Activated CD8-positive, alpha-beta memory T cell treated with anti-CD3 and anti-CD28 coated beads for 48 hours (primary cell): ENCODE results near the gene CCDC127.
"Not testable (repeated sequence)": the region's sequence is repeated elsewhere in the genome, so short reads cannot be mapped to it uniquely, and the experiment has no call there.

Source experiments
- DNase-seq, 3 experiments: peaks; one replicate each; pipeline ENCODE4 v3.0.0-alpha.2; 2020; ENCODE audit warnings: low read depth in 2 of 3, low spot score in 2 of 3

CCDC127 gene

GRCh38 chr5:234450-234849 lies 16.5 kb upstream of the CCDC127 start:
- DNase-seq: no peak

- DNase-seq: not testable (repeated sequence)
These were observed 15.5 kb upstream of the CCDC127 start for GRCh38 chr5:233426-233825.

- no peak for DNase-seq
These were observed 13.7 kb upstream of the CCDC127 start for GRCh38 chr5:231661-232060.

DNA sequence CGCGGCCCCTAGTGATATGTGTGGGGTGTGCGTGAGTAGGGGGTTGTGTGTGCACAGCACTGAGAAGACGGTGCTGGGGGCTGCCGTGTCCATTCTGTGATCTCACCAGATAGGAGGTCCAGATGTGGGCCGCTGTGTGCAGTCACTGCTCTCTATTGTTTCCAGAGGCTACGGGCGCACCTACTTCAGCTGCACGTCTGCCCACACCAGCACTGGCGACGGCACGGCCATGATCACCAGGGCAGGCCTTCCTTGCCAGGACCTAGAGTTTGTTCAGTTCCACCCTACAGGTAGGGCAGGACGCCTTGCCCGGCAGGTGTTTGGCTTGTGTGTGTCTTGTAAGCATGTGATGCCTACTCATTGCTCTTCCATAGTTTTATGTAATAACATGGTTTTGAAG lies 12.8 kb upstream of the CCDC127 start:
- DNase-seq: no peak

DNA sequence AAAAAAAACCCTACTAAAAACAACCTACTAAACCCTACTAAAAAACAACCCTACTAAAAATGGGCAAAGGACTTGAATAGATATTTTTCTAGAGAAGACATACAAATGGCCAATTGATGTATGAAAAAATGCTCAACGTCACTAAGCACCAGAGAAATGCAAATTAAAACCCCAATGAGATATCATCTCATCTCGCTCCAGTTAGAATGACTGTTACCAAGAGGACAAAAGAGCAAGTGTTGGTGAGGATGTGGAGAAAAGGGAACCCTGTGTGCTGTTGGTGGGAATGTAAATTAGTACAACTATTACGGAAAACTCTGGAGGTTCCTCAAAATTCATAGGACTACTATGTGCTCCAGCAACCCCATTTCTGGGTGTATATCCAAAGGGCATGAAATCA lies 10.9 kb upstream of the CCDC127 start:
- DNase-seq: no peak

DNA sequence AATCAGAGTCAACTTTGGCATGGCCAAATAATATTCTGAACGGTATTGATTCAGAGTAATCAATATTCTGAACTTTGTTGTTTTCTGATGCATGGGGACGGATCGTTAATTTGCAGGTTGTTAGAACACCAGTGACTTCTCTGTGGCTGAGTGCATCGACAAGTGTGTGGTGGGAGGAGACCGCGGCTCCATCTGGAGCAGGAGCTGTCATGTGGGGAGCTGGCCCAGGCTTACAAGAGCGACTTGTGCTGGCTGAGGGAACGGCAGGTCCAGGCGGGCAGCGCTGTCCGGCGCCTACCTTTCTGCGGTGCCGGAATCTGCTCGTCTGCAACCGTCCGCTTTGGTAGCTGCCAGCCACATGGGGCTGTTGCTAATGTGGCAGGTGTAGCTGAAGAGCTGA lies 9.4 kb upstream of the CCDC127 start:
- not testable (repeated sequence) for DNase-seq

DNA sequence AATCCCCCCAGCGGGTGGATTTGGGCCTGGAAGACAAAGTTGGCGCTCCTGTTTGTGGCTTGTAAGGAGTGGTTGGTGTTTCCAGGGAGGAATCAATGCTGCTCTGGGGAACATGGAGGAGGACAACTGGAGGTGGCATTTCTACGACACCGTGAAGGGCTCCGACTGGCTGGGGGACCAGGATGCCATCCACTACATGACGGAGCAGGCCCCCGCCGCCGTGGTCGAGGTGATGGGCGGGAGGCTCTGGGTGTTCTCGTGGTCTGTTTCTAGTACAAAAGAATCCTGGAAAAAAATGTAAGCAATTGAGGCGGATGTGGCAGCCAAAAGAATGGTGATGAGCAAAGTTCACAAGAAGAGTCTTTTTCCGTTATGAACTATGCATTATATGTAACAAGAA lies 7.4 kb upstream of the CCDC127 start:
- DNase-seq: no peak

- DNase-seq: no peak
These were observed 5.8 kb upstream of the CCDC127 start for GRCh38 chr5:223791-224190.

DNA sequence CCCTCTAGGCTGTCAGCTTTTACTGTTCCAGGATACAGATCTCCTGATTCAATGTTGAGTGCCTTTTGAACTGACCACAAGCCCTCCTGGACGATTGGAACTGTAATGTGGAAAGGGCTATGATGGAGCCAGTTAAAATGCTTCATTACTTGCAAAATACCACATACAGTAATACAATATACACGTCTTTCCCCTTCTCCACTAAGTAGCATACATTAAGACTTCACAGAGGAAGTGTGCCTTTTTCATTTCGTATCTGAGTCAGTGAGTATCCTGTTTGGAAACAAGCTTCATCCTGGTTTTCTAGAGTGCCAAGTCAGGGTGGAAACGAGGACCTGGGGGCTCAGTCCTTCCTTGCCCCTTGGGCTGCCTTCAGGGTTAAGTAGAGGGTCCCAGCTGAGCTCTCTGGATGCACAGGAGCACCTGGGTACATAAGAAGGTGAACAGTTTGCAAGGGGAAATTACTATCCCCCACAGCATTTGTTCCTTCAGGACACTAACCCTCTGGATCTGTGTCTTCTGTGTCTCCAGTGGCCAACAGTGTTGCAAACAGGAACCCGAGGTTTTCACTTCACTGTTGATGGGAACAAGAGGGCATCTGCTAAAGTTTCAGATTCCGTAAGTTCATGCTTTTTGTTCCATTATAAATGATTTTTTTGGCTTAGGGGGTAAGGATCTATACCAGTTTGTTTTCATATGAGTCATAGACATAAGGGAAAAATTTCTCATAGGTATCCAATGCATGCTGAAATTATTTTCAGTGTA lies 5.2 kb upstream of the CCDC127 start:
- not testable (repeated sequence) for DNase-seq

DNA sequence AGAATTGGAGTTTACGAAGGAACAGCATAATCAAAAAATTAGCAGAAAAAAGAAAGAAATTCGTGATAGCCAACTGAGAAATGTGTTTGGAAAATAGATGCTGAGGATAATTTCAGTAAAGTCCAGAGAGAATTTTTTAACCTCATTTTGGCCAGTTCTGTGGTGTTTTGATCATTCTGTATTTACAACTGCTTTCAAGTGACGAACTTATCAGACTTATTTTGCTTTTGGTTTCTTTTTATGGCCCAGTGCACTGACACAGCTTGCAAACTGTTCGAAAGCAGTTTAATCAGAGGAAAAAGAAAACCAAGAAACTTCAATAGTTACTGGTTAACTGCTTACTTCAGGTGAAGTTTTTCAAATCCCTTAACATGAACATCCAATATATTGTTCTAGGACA lies 2.0 kb upstream of the CCDC127 start:
- no peak for DNase-seq

DNA sequence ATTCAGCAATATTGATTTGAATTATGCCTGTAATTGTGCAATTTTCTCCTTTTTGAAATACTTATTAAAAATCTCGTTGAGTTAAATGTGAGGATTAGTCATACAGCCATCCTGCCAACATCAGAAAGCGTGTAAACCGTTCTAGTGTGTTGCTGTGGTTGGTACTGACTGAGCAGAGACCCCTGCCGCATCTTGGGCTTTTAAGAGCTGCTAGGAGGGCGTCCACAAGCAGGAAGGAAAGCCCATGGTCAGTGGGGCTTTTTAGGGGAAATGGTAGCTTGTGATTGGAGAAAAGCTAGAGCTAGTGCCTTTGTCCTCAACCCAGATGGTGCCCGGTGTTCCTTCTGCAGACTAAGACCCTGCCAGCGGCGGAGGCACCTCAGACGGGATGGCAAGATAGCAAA lies 1.5 kb upstream of the CCDC127 start:
- peak in 1 of 3 experiments; percentile 6 for DNase-seq

GRCh38 chr5:218457-219291 lies 721 bp upstream of the CCDC127 start:
- DNase-seq: peak in 2 of 3 experiments; percentile 10 to 23

GRCh38 chr5:216076-216475 lies 1.9 kb downstream of the CCDC127 start:
- not testable (repeated sequence) for DNase-seq

DNA sequence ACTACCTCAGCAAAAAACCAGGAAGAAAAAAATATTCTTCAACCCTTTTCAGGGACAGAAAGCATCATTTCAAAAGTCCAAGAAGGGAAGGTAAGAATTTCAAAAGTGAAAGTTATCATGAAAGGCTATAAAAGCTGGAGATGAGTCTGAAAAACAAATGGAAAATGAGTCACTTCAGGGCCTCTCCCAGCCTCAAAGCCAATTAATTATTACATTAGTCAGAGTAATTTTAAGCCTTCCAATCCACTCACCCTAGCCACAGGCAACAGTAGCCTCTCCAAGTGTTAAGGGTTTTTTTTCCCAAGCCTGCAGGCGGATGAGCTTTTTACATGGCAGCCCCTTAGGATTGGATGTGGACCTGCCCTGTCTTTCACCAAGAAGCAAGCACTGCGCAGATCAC lies 2.7 kb downstream of the CCDC127 start:
- DNase-seq: not testable (repeated sequence)

DNA sequence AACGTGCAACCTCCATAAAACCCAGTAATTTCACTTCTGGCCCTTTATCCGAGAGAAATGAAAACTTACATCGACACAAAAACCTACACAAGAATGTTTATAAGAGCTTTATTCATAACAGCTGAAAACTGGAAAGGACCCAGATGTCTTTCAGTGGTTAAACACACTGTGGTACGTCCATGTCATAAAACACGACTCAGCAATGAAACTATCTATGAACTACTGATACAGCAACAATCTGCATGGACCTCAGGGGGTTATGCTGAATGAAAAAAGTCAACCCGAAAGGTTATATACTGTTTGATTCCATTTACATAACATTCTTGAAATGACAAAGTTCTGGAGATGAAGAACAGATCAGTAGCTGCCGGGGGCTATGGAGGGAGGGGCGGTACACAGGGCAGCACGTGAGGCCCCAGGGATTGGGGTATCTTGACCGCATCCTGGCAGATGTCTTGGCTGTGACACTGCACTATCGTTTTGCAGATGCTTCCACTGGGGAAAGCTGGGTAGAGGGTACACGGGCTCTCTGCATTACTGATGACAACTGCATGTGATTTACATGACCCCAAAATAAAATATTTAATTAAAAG lies 4.1 kb downstream of the CCDC127 start:
- DNase-seq: no peak

- DNase-seq: no peak
These were observed 9.4 kb downstream of the CCDC127 start for GRCh38 chr5:208449-209114.

GRCh38 chr5:207599-207998 lies 10.4 kb downstream of the CCDC127 start:
- DNase-seq: no peak

- DNase-seq: no peak
These were observed 10.9 kb downstream of the CCDC127 start for GRCh38 chr5:206927-207536.

DNA sequence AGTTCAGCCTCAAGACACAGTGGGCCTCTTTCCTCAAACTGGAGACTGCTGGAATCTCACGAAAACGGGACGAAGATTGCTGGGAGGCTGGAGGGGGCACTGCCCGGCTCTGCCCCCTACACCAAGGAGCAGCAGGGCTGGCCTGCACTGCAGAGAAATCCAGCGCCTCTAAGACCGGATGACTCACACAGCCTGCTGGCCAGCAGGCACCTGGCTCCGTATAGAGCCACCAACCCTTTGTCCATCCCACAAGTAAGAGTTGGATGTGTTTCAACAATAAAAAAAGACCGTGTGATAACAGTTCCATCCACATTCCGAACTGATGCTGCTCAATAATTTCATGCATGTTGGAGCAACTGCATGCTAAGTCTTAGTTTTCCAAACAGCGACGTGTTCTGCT lies 11.5 kb downstream of the CCDC127 start:
- no peak for DNase-seq

DNA sequence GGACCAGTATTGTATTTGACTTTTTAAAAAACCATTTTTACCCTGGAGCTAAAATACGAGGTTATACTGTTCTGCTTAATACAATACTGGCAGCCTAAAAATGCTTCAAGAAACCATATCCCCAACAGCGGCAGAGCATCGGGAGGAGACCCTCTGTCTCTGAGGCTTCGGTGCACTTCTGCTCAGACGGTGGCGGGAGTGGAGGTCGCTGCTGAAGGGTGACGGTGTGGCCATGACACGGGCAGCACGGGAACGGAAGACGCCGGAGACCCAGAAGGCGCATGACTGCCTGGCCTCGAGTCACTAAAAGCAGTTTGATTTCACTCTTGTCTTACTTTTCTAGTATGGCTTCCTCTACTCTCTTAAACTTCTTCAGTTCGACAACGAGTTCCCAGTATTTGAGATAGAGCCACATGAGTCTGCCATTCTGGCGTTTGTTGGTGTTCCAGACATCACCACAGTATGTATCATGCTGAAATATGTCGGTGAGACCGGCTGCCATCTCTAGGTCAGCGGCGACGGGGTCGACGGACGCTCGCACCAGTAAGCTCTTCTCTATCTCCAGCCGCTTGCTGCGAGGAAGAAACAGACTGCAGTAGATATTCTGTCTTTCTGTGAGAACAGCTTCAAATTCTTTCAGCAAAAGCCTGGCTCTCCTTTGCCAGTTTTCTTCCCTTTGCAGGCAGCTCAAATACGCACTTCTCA lies 12.8 kb downstream of the CCDC127 start:
- DNase-seq: no peak
